ENCODE data around the gene PI4KA.
"Not testable (repeated sequence)": the region's sequence is repeated elsewhere in the genome, so short reads cannot be mapped to it uniquely, and the experiment has no call there.

PI4KA gene

GRCh38 chr22:20776624-20777405, 81.8 kb downstream of the PI4KA start:
- no peak for DNase-seq (ENCODE audit: low read depth)

DNA sequence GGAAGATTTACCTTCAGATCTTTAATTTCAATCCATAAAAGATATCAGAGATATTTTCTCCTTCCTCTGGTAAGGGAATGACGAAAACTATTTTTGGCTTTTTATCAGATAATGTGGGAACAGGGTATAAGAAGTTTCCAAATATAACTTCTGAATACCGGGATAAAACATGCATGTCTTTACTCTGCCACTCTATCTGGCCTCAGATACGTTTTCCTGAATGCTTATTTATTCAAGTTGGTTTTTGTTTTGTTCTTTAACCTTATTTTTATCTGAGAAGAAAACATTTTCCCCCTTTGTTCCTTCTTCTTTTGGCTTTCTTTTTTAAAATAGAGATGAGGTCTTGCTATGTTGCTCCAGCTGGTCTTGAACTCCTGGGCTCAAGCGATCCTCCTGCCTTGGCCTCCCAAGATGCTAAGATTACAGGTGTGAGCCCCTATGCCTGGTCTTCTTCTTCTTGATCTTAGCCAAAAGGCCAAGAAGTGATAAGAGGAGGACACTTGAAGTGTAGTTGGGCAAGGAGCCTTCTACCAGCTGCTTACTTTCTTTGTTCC, 83.2 kb downstream of the PI4KA start:
- DNase-seq (ENCODE audit: low read depth): no peak

GRCh38 chr22:20774882-20775281, 83.7 kb downstream of the PI4KA start:
- DNase-seq (ENCODE audit: low read depth): no peak

DNA sequence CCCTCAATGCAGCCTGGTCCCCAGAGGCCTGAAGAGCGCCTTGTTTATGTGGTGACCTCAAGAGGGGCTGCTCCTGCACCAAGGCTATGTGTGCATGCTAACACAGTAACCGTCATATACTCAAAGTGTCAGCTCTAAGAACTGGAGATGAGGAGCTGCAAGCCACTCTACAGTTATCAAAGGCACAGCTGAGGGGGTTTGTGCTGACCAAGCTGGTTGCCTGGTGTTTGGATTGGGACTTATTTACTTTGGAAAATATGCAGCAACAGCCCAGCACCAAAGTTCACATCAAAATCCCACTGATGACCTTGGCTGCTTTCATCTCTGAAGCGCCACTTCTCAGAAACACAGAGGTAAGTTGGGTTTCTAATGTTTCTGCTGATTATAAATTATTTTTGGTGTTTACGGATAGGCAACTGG, 84.8 kb downstream of the PI4KA start, which contains the start of gene SERPIND1:
TSS of gene SERPIND1 (plus strand) at position 321 of the 420 bp plus-strand sequence. CDS start 5,200 bp downstream, outside the sequence.
- no peak for DNase-seq (ENCODE audit: low read depth)

GRCh38 chr22:20771918-20772625, 86.5 kb downstream of the PI4KA start:
- DNase-seq (ENCODE audit: low read depth): peak; percentile 6

GRCh38 chr22:20769496-20769826, 89.2 kb downstream of the PI4KA start:
- not testable (repeated sequence) for DNase-seq (ENCODE audit: low read depth)

DNA sequence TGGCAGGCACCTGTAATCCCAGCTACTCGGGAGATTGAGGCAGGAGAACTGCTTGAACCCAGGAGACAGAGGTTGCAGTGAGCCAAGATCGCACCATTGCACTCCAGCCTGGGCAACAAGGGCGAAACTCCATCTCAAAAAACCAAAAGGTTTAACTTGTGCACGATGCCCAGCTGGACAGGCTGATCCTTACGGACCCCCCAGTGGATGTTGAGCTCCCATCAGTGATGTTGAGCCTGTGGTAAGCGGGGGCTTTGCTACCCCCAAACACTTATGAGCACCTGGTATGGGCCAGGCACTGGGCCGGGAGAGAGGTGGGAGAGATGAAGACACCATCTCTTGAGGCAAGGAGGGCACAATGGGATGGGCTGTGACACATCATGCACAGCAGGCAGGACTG, 92.1 kb downstream of the PI4KA start:
- no peak for DNase-seq (ENCODE audit: low read depth)

DNA sequence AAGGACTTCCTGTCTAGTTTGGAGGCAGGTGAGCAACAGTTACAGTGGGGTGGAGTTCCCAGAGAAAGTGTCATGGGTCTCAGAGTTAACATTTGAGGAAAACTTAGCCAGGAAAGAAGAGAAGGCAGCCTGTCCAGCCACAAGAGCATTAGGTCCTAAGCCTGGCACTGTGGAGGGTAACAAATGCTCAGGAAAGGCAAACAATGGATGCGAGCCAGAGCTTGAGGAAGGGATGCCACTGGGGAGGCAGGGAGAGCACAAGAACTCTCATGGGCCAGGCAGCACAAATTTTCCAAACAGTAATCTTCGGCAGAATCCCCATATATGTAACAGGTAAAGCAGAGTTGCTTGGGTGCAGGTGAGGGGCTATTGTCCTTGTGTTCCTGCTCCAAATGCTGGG, 92.7 kb downstream of the PI4KA start:
- no peak for DNase-seq (ENCODE audit: low read depth)

- DNase-seq (ENCODE audit: low read depth): no peak
These were observed 93.9 kb downstream of the PI4KA start for GRCh38 chr22:20764729-20765128.

- DNase-seq (ENCODE audit: low read depth): no peak
These were observed 94.2 kb downstream of the PI4KA start for GRCh38 chr22:20764471-20764720.

DNA sequence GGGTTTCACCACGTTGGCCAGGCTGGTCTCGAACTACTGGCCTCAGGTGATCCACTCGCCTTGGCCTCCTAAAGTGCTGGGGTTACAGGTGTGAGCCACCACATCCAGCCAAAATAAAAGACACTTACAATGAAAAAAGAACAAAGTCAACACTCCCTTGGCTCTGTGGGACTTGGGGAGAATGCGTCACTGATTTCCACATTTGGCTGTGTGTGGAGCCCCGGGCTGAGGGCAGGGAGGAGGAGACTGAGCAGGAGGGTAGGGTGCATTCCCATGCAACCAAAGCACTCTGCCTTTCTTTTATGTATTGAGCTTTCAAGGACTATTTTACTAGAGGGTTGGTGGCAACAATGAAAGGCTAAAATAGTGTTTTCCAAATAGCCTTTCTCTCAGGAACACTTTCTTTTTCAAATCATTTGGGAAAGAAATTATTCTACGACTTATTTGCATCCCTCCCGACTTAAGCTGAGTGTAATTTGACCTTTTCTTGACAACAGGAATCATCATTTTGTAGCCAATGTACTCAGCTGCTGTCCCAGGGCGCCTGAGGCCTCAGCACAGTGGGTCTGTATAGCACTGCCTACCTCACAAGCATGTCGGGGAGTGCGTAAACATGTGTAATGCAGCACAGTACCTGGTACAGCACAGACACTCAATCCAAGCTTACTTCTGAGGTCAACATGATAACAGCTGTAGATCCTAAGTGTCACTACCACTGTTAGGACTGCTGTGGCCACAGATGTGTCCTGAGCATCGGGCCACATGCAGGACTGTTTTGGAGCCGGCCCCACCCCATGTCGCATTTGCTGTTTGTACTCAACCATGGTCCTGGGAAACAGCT, 94.8 kb downstream of the PI4KA start:
- no peak for DNase-seq (ENCODE audit: low read depth)

- DNase-seq (ENCODE audit: low read depth): no peak
These were observed 96.3 kb downstream of the PI4KA start for GRCh38 chr22:20762233-20762796.

DNA sequence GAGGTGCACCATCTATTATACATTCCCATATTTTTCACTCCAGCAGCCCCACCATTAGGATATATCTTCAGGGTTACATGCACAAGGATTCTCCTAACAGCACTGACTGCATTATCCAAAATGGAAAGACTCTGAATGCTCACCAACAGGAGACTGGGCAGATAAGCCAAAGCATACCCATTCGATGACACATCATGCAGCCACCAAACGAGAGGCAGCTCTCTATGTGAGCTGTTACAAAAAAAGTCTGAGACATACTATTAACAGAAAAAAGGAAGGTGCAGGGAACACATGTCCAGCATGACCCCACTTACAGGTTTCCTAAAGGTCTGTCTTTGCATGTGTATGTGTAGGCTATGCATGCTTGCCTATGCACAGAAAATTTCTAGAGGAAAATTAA, 97.1 kb downstream of the PI4KA start:
- no peak for DNase-seq (ENCODE audit: low read depth)

DNA sequence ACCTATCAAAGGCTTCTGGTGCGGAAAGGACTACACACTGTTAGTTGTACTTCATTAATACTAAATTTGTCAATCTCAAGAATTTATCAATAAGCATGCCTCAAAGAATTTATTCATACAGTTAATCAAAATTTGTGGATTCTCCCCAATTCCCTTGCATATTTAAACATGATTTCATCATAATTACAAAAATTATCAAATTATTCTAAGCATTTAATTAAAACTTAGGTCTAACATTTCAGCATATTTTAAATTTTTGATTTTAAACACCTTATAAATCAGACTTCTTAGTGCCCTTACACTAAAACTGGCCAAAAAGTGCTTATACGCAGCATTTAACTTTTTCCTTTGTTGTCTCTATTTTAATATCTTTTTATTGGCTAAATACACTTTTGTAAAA, 98.5 kb downstream of the PI4KA start:
- no peak for DNase-seq (ENCODE audit: low read depth)

- DNase-seq (ENCODE audit: low read depth): no peak
These were observed 99.9 kb downstream of the PI4KA start for GRCh38 chr22:20758688-20759087.

GRCh38 chr22:20756846-20757245, 101.8 kb downstream of the PI4KA start:
- no peak for DNase-seq (ENCODE audit: low read depth)

DNA sequence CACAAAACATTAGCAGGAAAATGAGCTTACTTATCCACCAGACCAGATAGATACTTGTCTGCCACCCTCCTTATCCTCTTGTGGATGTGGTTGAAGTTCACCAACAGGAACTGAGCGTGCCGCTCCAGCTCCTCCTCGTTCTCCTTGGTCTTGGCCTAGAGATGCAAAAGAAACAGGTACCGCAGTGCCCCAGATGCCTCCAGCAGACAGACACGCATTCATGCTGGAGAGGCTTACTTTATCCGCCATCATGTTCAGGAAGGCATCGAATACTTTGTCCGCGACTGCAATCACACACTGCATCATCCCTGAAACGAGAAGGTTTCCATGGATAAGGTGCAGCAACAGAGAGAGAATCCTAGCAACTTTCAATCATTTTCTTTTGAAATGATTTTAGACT, 105.7 kb downstream of the PI4KA start:
- DNase-seq (ENCODE audit: low read depth): no peak

DNA sequence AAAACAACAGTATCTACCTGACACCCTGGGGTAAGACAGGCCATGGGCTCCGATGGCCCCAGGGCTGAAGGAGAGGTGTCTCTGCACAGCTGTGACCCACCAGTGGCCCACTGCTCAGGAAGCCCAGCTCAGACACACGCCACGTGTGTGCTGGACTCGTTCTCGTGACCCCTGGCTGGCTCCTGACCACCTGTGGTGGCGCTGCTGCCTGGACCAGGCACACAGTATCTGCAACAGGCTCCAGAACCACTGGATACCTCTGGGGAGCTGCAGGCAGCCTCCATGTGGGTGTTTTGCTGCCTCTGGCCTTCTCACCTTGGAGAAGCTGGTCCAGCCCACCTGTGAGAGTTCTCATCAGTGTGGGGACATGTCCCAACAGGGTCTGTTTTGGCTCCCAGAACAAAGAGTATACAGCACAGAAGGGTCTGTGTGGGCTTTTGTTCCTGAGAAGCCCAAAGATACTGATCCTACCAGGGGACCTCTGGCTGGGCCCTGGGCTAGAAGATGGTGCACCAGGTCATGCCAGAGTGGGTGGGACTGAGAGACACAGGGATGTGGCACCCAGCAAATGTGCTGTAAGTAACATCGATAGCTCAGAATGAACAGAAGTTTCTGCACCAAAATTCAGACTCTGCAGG, 106.4 kb downstream of the PI4KA start:
- DNase-seq (ENCODE audit: low read depth): no peak

- no peak for DNase-seq (ENCODE audit: low read depth)
These were observed 107.3 kb downstream of the PI4KA start for GRCh38 chr22:20751185-20751851.

DNA sequence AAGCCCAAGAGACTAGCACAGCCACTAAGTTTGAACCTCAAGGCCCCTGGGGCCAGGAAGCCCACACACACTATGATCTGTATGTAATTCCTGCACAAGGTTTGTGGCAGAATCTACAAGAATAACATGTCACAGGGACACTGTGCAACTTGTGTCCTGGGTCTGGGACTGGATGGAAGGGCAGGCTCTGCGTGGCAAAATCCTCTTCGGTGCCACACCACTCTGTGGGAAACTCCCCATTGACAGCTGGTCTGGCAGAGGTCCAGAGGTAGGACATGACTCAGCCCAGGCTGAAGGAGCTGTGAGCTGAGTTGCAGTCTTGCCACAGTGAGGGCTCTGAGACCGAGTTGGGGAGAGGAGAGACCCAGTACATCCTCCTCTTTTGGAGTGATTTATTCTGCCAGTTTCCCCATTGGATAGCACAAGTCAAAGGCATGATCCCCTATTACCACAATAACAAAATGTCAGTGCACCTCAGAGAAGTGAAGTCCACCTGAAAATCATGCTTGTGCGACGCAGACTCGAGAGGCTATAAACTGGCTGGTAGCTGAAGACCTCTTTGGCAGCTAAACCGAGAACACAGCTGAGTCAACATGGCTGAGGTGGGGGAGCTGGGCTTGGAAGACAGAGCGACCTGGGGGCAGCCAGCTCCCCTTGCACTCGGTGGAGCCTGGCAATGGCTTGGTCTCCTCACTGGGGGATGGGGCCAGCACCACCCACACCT, 108.0 kb downstream of the PI4KA start:
- peak; percentile 25 for DNase-seq (ENCODE audit: low read depth)

- no peak for DNase-seq (ENCODE audit: low read depth)
These were observed 109.2 kb downstream of the PI4KA start for GRCh38 chr22:20749453-20749852.
